ENCODE measurements around the gene SLC22A2. TPM values are rescaled to one million over a fixed set of nuclear protein-coding genes. Genes with fewer than 3 reads are reported as not detected.

The SLC22A2 gene
- polyA plus RNA-seq, 2 donors: 0.18 TPM; not detected in 1

GRCh38 chr6:160203076-160203475, 55.5 kb downstream of the SLC22A2 start:
- no peaks in the 10 kb centered on the region for H3K4me1 ChIP-seq (ENCODE audit: control insufficient read depth in 2 of 2, insufficient read depth in 2 of 2, low read length in 1 of 2)
- no peak overlapping the region for H3K27ac ChIP-seq (ENCODE audit: low read depth in 2 of 2, low read length in 1 of 2)
- peaks cover 0 to 4% of the 10 kb centered on the region in 2 donors for H3K9me3 ChIP-seq (ENCODE audit: control insufficient read depth in 2 of 2, insufficient read depth in 1 of 2, low read depth in 1 of 2, low read length in 1 of 2)
- WGBS, 2 donors: 61 to 66% methylated on average over 3 of the region's 3 CpGs
- H3K27me3 ChIP-seq (ENCODE audit: control insufficient read depth in 1 of 2, insufficient read depth in 2 of 2, low read length in 2 of 2): no peaks in the 10 kb centered on the region
- no peaks in the 10 kb centered on the region for H3K36me3 ChIP-seq (ENCODE audit: control insufficient read depth in 2 of 2, insufficient read depth in 2 of 2, low read length in 1 of 2)
- H3K4me3 ChIP-seq (ENCODE audit: low read depth in 1 of 2, low read length in 2 of 2): no peak overlapping the region

DNA sequence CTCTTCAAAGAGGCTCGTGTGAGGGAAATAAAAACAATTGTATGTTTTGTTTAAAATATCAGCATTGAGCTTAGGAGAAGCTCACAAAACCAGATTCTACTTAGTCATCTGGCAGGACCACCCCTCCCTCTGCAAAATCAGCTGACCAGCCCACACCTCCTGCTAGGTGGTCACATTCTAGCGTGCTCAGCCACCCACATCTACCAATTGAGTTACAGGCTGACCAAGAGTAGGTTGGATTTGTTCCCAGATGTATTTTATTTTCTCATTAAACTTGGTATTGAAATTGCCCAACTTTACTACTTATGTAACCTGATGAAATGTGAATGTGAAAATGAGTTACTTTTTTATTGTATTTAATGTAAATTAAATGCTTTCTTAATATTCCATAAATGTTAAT, 56.2 kb downstream of the SLC22A2 start:
- Histone ChIP-seq H3K9me3 (ENCODE audit: control insufficient read depth in 2 of 2, insufficient read depth in 1 of 2, low read depth in 1 of 2, low read length in 1 of 2) (peaks cover 0 to 2% of the 10 kb centered on the region in 2 donors), H3K27ac (ENCODE audit: low read depth in 2 of 2, low read length in 1 of 2) (no peak overlapping the region), H3K36me3 (ENCODE audit: control insufficient read depth in 2 of 2, insufficient read depth in 2 of 2, low read length in 1 of 2) (no peaks in the 10 kb centered on the region), H3K4me1 (ENCODE audit: control insufficient read depth in 2 of 2, insufficient read depth in 2 of 2, low read length in 1 of 2) (no peaks in the 10 kb centered on the region), H3K4me3 (ENCODE audit: low read depth in 1 of 2, low read length in 2 of 2) (no peak overlapping the region), H3K27me3 (ENCODE audit: control insufficient read depth in 1 of 2, insufficient read depth in 2 of 2, low read length in 2 of 2) (no peaks in the 10 kb centered on the region)
- 36 to 50% methylated on average over 2 of the region's 2 CpGs for WGBS, 2 donors

DNA sequence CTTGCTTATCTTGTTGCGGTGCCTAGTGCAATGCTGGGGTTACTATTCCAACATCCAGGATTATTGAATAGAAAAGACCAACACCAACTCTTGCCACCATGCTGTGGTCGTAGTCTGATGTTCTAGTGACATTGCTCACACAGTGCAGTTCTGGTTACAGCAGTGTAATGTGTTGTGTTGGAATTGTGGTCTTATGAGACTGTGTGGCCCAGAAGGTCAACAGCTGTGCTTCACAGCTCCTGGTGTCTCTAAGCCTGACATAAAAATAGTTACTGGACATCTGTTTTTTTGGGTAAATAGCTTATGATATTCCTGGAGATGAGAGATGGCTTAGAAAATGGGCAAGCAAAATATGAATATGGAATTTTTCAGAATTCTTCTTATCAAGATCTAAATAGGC, 57.6 kb downstream of the SLC22A2 start:
- H3K9me3 ChIP-seq (ENCODE audit: control insufficient read depth in 2 of 2, insufficient read depth in 1 of 2, low read depth in 1 of 2, low read length in 1 of 2): no peaks in the 10 kb centered on the region

DNA sequence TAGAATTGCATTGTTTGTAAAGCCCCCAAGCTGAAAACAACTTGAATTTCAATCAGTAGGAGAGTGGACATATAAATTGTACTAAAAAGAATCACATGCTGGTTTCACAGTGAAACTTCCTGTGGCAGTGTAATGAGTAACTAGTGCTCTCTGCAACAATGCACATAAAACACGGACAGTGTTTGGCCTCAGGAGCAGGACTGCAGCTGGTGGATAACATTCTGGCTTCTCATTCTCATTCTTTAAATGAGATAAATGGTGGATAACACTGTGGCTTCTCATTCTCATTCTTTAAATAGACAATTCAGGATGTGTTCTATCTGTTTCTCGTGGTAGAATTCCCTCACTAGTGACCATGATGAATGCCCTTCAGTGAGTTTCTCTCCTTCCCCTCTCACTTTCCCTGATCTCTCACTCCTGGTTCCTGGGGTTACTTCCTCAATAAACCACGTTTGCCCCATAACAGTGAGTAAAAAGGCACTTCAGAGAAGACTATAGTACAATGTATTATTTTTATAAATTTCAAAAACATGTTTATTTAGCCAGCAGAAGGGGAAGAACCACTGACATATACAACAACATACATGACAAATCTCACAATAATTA, 59.9 kb downstream of the SLC22A2 start:
- 11 to 17% methylated on average over 3 of the region's 3 CpGs for WGBS, 2 donors

More for the DNA sequence above, 57.6 kb downstream of the SLC22A2 start:
- no peak overlapping the region for H3K27ac ChIP-seq (ENCODE audit: low read depth in 2 of 2, low read length in 1 of 2)
- WGBS, 2 donors: 76 to 80% methylated on average over 2 of the region's 2 CpGs
- no peak overlapping the region for H3K4me3 ChIP-seq (ENCODE audit: low read depth in 1 of 2, low read length in 2 of 2)
- H3K27me3 ChIP-seq (ENCODE audit: control insufficient read depth in 1 of 2, insufficient read depth in 2 of 2, low read length in 2 of 2): no peaks in the 10 kb centered on the region
- H3K4me1 ChIP-seq (ENCODE audit: control insufficient read depth in 2 of 2, insufficient read depth in 2 of 2, low read length in 1 of 2): no peaks in the 10 kb centered on the region
- H3K36me3 ChIP-seq (ENCODE audit: control insufficient read depth in 2 of 2, insufficient read depth in 2 of 2, low read length in 1 of 2): no peaks in the 10 kb centered on the region

DNA sequence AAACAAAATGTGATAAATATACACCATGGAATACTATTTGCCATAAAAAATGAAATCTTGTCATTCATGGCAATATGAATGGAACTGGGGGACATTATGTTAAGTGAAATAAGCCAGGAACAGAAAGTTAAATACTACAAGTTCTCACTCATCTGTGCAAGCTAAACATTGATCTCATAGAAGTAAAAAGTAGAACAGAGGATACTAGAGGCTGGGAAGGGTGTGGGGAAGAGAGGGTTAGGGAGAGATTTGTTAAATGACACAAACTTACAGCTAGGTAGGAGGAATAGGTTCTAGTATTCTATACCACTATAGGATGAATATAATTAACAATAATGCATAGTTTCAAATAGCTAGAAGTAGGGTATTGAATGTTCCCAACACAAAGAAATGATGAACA, 61.0 kb downstream of the SLC22A2 start:
- Histone ChIP-seq H3K4me3 (ENCODE audit: low read depth in 1 of 2, low read length in 2 of 2) (no peak overlapping the region), H3K27me3 (ENCODE audit: control insufficient read depth in 1 of 2, insufficient read depth in 2 of 2, low read length in 2 of 2) (no peaks in the 10 kb centered on the region), H3K36me3 (ENCODE audit: control insufficient read depth in 2 of 2, insufficient read depth in 2 of 2, low read length in 1 of 2) (no peaks in the 10 kb centered on the region), H3K4me1 (ENCODE audit: control insufficient read depth in 2 of 2, insufficient read depth in 2 of 2, low read length in 1 of 2) (no peaks in the 10 kb centered on the region), H3K9me3 (ENCODE audit: control insufficient read depth in 2 of 2, insufficient read depth in 1 of 2, low read depth in 1 of 2, low read length in 1 of 2) (no peaks in the 10 kb centered on the region), H3K27ac (ENCODE audit: low read depth in 2 of 2, low read length in 1 of 2) (no peak overlapping the region)

More for the DNA sequence above, 59.9 kb downstream of the SLC22A2 start:
- H3K27me3 ChIP-seq (ENCODE audit: control insufficient read depth in 1 of 2, insufficient read depth in 2 of 2, low read length in 2 of 2): no peaks in the 10 kb centered on the region
- H3K4me3 ChIP-seq (ENCODE audit: low read depth in 1 of 2, low read length in 2 of 2): no peak overlapping the region
- no peaks in the 10 kb centered on the region for H3K36me3 ChIP-seq (ENCODE audit: control insufficient read depth in 2 of 2, insufficient read depth in 2 of 2, low read length in 1 of 2)
- no peaks in the 10 kb centered on the region for H3K9me3 ChIP-seq (ENCODE audit: control insufficient read depth in 2 of 2, insufficient read depth in 1 of 2, low read depth in 1 of 2, low read length in 1 of 2)
- H3K4me1 ChIP-seq (ENCODE audit: control insufficient read depth in 2 of 2, insufficient read depth in 2 of 2, low read length in 1 of 2): no peaks in the 10 kb centered on the region
- H3K27ac ChIP-seq (ENCODE audit: low read depth in 2 of 2, low read length in 1 of 2): no peak overlapping the region

DNA sequence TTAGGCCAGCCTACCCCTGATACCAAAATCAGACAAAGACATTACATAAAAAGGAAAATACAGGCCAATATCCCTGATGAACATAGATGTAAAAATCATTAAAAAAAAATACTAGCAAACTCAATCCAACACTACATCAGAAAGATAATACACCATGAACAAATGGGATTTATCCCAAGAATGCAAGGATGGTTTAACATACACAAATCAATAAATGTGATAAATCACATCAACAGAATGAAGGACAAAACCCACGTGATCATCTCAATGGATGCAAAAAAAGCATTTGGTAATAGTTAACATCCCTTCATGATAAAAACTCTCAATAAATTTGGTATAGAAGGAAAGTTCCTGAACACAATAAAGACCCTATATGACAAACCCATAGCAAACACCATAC, 63.8 kb downstream of the SLC22A2 start:
- Histone ChIP-seq H3K27ac (ENCODE audit: low read depth in 2 of 2, low read length in 1 of 2) (no peak overlapping the region), H3K36me3 (ENCODE audit: control insufficient read depth in 2 of 2, insufficient read depth in 2 of 2, low read length in 1 of 2) (no peaks in the 10 kb centered on the region), H3K9me3 (ENCODE audit: control insufficient read depth in 2 of 2, insufficient read depth in 1 of 2, low read depth in 1 of 2, low read length in 1 of 2) (no peaks in the 10 kb centered on the region), H3K4me3 (ENCODE audit: low read depth in 1 of 2, low read length in 2 of 2) (no peak overlapping the region), H3K27me3 (ENCODE audit: control insufficient read depth in 1 of 2, insufficient read depth in 2 of 2, low read length in 2 of 2) (no peaks in the 10 kb centered on the region), H3K4me1 (ENCODE audit: control insufficient read depth in 2 of 2, insufficient read depth in 2 of 2, low read length in 1 of 2) (no peaks in the 10 kb centered on the region)
- 66 to 80% methylated on average over 1 of the region's 1 CpG for WGBS, 2 donors

- Histone ChIP-seq H3K9me3 (ENCODE audit: control insufficient read depth in 2 of 2, insufficient read depth in 1 of 2, low read depth in 1 of 2, low read length in 1 of 2) (no peaks in the 10 kb centered on the region), H3K4me1 (ENCODE audit: control insufficient read depth in 2 of 2, insufficient read depth in 2 of 2, low read length in 1 of 2) (no peaks in the 10 kb centered on the region), H3K27me3 (ENCODE audit: control insufficient read depth in 1 of 2, insufficient read depth in 2 of 2, low read length in 2 of 2) (no peaks in the 10 kb centered on the region), H3K27ac (ENCODE audit: low read depth in 2 of 2, low read length in 1 of 2) (no peak overlapping the region), H3K36me3 (ENCODE audit: control insufficient read depth in 2 of 2, insufficient read depth in 2 of 2, low read length in 1 of 2) (no peaks in the 10 kb centered on the region), H3K4me3 (ENCODE audit: low read depth in 1 of 2, low read length in 2 of 2) (no peak overlapping the region)
- 92 to 98% methylated on average over 1 of the region's 1 CpG for WGBS, 2 donors
These were observed 65.8 kb downstream of the SLC22A2 start for GRCh38 chr6:160192840-160193239.

- Histone ChIP-seq H3K9me3 (ENCODE audit: control insufficient read depth in 2 of 2, insufficient read depth in 1 of 2, low read depth in 1 of 2, low read length in 1 of 2) (no peaks in the 10 kb centered on the region), H3K4me1 (ENCODE audit: control insufficient read depth in 2 of 2, insufficient read depth in 2 of 2, low read length in 1 of 2) (no peaks in the 10 kb centered on the region), H3K36me3 (ENCODE audit: control insufficient read depth in 2 of 2, insufficient read depth in 2 of 2, low read length in 1 of 2) (no peaks in the 10 kb centered on the region), H3K27me3 (ENCODE audit: control insufficient read depth in 1 of 2, insufficient read depth in 2 of 2, low read length in 2 of 2) (no peaks in the 10 kb centered on the region), H3K4me3 (ENCODE audit: low read depth in 1 of 2, low read length in 2 of 2) (no peak overlapping the region), H3K27ac (ENCODE audit: low read depth in 2 of 2, low read length in 1 of 2) (no peak overlapping the region)
These were observed 67.6 kb downstream of the SLC22A2 start for GRCh38 chr6:160190973-160191372.

- no peaks in the 10 kb centered on the region for H3K4me1 ChIP-seq (ENCODE audit: control insufficient read depth in 2 of 2, insufficient read depth in 2 of 2, low read length in 1 of 2)
- H3K9me3 ChIP-seq (ENCODE audit: control insufficient read depth in 2 of 2, insufficient read depth in 1 of 2, low read depth in 1 of 2, low read length in 1 of 2): no peaks in the 10 kb centered on the region
- 74 to 75% methylated on average over 1 of the region's 1 CpG for whole genome bisulfite sequencing, 2 donors
- H3K36me3 ChIP-seq (ENCODE audit: control insufficient read depth in 2 of 2, insufficient read depth in 2 of 2, low read length in 1 of 2): no peaks in the 10 kb centered on the region
- H3K4me3 ChIP-seq (ENCODE audit: low read depth in 1 of 2, low read length in 2 of 2): no peak overlapping the region
- H3K27ac ChIP-seq (ENCODE audit: low read depth in 2 of 2, low read length in 1 of 2): no peak overlapping the region
- H3K27me3 ChIP-seq (ENCODE audit: control insufficient read depth in 1 of 2, insufficient read depth in 2 of 2, low read length in 2 of 2): no peaks in the 10 kb centered on the region
These were observed 68.5 kb downstream of the SLC22A2 start for GRCh38 chr6:160190081-160190480.

- Histone ChIP-seq H3K4me3 (ENCODE audit: low read depth in 1 of 2, low read length in 2 of 2) (no peak overlapping the region), H3K27me3 (ENCODE audit: control insufficient read depth in 1 of 2, insufficient read depth in 2 of 2, low read length in 2 of 2) (no peaks in the 10 kb centered on the region), H3K27ac (ENCODE audit: low read depth in 2 of 2, low read length in 1 of 2) (no peak overlapping the region), H3K4me1 (ENCODE audit: control insufficient read depth in 2 of 2, insufficient read depth in 2 of 2, low read length in 1 of 2) (no peaks in the 10 kb centered on the region), H3K36me3 (ENCODE audit: control insufficient read depth in 2 of 2, insufficient read depth in 2 of 2, low read length in 1 of 2) (no peaks in the 10 kb centered on the region), H3K9me3 (ENCODE audit: control insufficient read depth in 2 of 2, insufficient read depth in 1 of 2, low read depth in 1 of 2, low read length in 1 of 2) (no peaks in the 10 kb centered on the region)
- 72 to 73% methylated on average over 1 of the region's 1 CpG for WGBS, 2 donors
These were observed 69.8 kb downstream of the SLC22A2 start for GRCh38 chr6:160188773-160189172.

Measured in esophagus (tissue), 2 donors.